Measurements from ENCODE around the gene ANKHD1. TPM values are rescaled to one million over a fixed set of nuclear protein-coding genes. Genes with fewer than 3 reads are reported as not detected.

ANKHD1 gene
- 100 to 1,000 TPM; 148 to 362 (median 168) TPM for total RNA-seq

DNA sequence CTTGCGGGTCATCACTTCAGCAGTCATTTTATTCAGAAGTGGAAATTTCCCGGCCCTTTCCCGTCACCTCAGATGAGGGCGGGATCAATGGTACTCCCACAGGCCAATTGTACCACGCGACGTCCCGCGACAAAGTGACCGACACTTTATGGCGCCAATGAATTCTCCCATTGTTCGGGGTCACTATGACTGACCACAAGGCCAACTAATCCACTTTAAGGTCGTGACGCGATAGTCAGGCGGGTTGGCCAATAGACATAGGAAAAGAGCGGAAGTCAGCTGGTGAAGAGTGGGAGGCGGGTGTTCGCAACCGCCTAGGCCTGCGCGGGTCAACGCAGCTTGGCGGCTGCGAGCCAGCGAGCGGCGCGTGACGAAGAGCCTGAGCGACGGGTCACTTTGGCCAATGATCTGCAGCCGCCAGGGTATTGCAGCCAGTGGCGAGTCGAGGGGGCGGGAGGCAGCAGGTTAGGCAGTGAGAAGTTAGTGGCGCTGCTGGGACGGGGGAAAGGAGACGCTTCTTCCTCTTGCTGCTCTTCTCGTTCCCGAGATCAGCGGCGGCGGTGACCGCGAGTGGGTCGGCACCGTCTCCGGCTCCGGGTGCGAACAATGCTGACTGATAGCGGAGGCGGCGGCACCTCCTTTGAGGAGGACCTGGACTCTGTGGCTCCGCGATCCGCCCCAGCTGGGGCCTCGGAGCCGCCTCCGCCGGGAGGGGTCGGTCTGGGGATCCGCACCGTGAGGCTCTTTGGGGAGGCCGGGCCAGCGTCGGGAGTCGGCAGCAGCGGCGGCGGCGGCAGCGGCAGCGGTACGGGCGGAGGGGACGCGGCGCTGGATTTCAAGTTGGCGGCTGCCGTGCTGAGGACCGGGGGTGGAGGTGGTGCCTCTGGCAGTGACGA is at the start of gene ANKHD1:
ANKHD1 (plus strand) TSS at position 472 of the 896 bp plus-strand sequence; CDS start at position 607, 135 bp downstream.
- peaks cover 53% of the 10 kb centered on the region for H3K4me1 ChIP-seq
- peak; percentile 99 for DNase-seq (ENCODE audit: low spot score in 2 of 2)
- peak; percentile 28 to 94 for TF ChIP-seq POLR2A (IDR thresholded peaks at IDR 0.05)
- peak; percentile 51 to 96 (median 77) for TF ChIP-seq POLR2AphosphoS5 (IDR thresholded peaks at IDR 0.05)
- no peak for TF ChIP-seq EP300 (IDR thresholded peaks at IDR 0.05)
- no peak for TF ChIP-seq CTCF (IDR thresholded peaks at IDR 0.05)
- H3K27me3 ChIP-seq: no peaks in the 10 kb centered on the region
- no peaks in the 10 kb centered on the region for H3K36me3 ChIP-seq
- WGBS: under 1% methylated on average over 43 of the region's 83 CpGs
- no peaks in the 10 kb centered on the region for H3K9me3 ChIP-seq
- H3K4me3 ChIP-seq: peak within 1 kb of the TSS; percentile 99
- peak within 1 kb of the TSS; percentile 99 for H3K27ac ChIP-seq

DNA sequence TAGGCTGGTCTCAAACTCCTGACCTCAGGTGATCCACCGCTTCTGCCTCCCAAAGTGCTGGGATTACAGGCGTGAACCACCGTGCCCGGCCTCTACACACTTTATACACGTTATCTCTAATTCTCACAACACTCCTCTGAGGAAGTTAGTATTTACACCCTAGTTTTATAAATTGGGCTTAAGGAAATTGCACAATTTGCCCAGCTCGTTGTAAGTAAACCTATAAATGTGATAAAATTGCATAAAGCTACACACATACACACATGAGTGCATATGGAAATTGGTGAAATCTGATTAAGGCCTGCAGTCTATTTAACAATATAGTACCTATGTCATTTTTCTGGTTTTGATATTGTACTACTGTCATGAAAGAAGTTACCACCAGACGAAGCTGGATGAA is 46.1 kb upstream of the ANKHD1 start:
- WGBS: 84% methylated on average over 7 of the region's 7 CpGs
- peaks cover 7% of the 10 kb centered on the region for H3K4me1 ChIP-seq
- TF ChIP-seq EP300 (IDR thresholded peaks at IDR 0.05) (no peak), CTCF (IDR thresholded peaks at IDR 0.05) (no peak), POLR2AphosphoS5 (IDR thresholded peaks at IDR 0.05) (no peak), POLR2A (IDR thresholded peaks at IDR 0.05) (no peak)
- H3K36me3 ChIP-seq: no peaks in the 10 kb centered on the region
- H3K4me3 ChIP-seq: no peak overlapping the region
- DNase-seq (ENCODE audit: low spot score in 2 of 2): no peak
- no peak overlapping the region for H3K27ac ChIP-seq
- H3K27me3 ChIP-seq: no peaks in the 10 kb centered on the region
- H3K9me3 ChIP-seq: no peaks in the 10 kb centered on the region

- Histone ChIP-seq H3K4me3 (peak overlapping the region; percentile 0), H3K27me3 (no peaks in the 10 kb centered on the region), H3K4me1 (peaks cover 7% of the 10 kb centered on the region), H3K27ac (no peak overlapping the region), H3K36me3 (no peaks in the 10 kb centered on the region), H3K9me3 (no peaks in the 10 kb centered on the region)
- peak in 1 of 2 donors; percentile 62 for DNase-seq (ENCODE audit: low spot score in 2 of 2)
- WGBS: 31% methylated on average over 9 of the region's 10 CpGs
- TF ChIP-seq POLR2A (IDR thresholded peaks at IDR 0.05) (no peak), CTCF (IDR thresholded peaks at IDR 0.05) (no peak), POLR2AphosphoS5 (IDR thresholded peaks at IDR 0.05) (no peak), EP300 (IDR thresholded peaks at IDR 0.05) (no peak)
These were observed 44.5 kb upstream of the ANKHD1 start for GRCh38 chr5:140356853-140357725.

- Histone ChIP-seq H3K4me1 (peaks cover 7% of the 10 kb centered on the region), H3K4me3 (peak overlapping the region; percentile 0)
These were observed 43.9 kb upstream of the ANKHD1 start for GRCh38 chr5:140357726-140358093.

More at GRCh38 chr5:140357726-140358093, 43.9 kb upstream of the ANKHD1 start:
- under 1% methylated on average over 18 of the region's 18 CpGs for WGBS
- Histone ChIP-seq H3K36me3 (no peaks in the 10 kb centered on the region), H3K9me3 (no peaks in the 10 kb centered on the region), H3K27me3 (no peaks in the 10 kb centered on the region), H3K27ac (no peak overlapping the region)
- TF ChIP-seq CTCF (IDR thresholded peaks at IDR 0.05) (peak; percentile 49 to 95), EP300 (IDR thresholded peaks at IDR 0.05) (no peak)
- peak; percentile 88 to 93 for DNase-seq (ENCODE audit: low spot score in 2 of 2)
